SK-N-SH (cell line): ENCODE data around the gene CATSPERB.

Experiments
- CTCF ChIP-seq: fragments of 200-600 bp; sonication (generic); IDR thresholded peaks from 2 replicates; pipeline ENCODE4 v1.6.1; 2017; ENCODE audit warnings: antibody characterized with exemption, mild to moderate bottlenecking, moderate library complexity
- NFIC ChIP-seq: IDR thresholded peaks from 2 replicates; pipeline ENCODE4 v1.4.0; 2012; ENCODE audit warnings: borderline replicate concordance
- USF1 ChIP-seq: IDR thresholded peaks from 2 replicates; pipeline ENCODE4 v1.4.0; 2012; ENCODE audit warnings: low read depth, borderline replicate concordance

- no peak for TF ChIP-seq CTCF
- TF ChIP-seq NFIC: no peak
- no peak for TF ChIP-seq USF1
These were observed 868 bp downstream of the CATSPERB start for GRCh38 chr14:91731018-91731417.
